Cardiac septum (tissue), 1 donor: ENCODE results near the gene TMEM114. TPM values are rescaled to one million over a fixed set of nuclear protein-coding genes. Genes with fewer than 3 reads are reported as not detected.
"Not testable (repeated sequence)": the region's sequence is repeated elsewhere in the genome, so short reads cannot be mapped to it uniquely, and the experiment has no call there.

Source experiments
- DNase-seq: peaks from one replicate; pipeline ENCODE4 v3.0.0-alpha.2; 2020; ENCODE audit warnings: low spot score
- intact Hi-C: fragments of 100-400 bp; cut with DNase I; formaldehyde crosslinking; loops from one replicate; pipeline ENCODE4 v1.14.0; 2022
- total RNA-seq: library from RNA; stranded (reverse); fragmentation: NEBNext Ultra II Directional; extraction: Animal tissue kit (Norgen Biotek cat#: 25700); gene quantifications from one replicate; pipeline ENCODE4 v1.2.1, GENCODE V29; 2021
- donor health status: DM: no; HTN: no; CAD: no.

Gene TMEM114
- total RNA-seq, 1 donor from 2014 or later = not detected

- intact Hi-C loops = no loop called here
- peak; percentile 36 for DNase-seq
These were observed 12.5 kb downstream of the TMEM114 start for GRCh38 chr16:8577678-8578304.

GRCh38 chr16:8576141-8577004 is 13.9 kb downstream of the TMEM114 start:
- no peak for DNase-seq
- intact Hi-C loops = no loop called here

- intact Hi-C loops = no loop called here
- no peak for DNase-seq
These were observed 14.9 kb downstream of the TMEM114 start for GRCh38 chr16:8575399-8575798.

- no peak for DNase-seq
- intact Hi-C loops = no loop called here
These were observed 17.2 kb downstream of the TMEM114 start for GRCh38 chr16:8572919-8573724.

GRCh38 chr16:8572063-8572918 is 18.0 kb downstream of the TMEM114 start:
- DNase-seq = no peak
- intact Hi-C loops = no loop called here

GRCh38 chr16:8571061-8571596 is 19.2 kb downstream of the TMEM114 start:
- intact Hi-C loops = no loop called here

GRCh38 chr16:8570393-8570792 is 19.9 kb downstream of the TMEM114 start:
- DNase-seq, intact Hi-C loops: not testable (repeated sequence)

More at GRCh38 chr16:8571061-8571596, 19.2 kb downstream of the TMEM114 start:
- DNase-seq = no peak

- no peak for DNase-seq
- intact Hi-C loops = loop anchor here (5.0 kb wide), 3 partner anchors 53 to 313 kb away; partner anchors contain the start of genes LITAFD, METTL22, PMM2 and TMEM186
These were observed 20.5 kb downstream of the TMEM114 start for GRCh38 chr16:8569650-8570346.

- intact Hi-C loops = loop anchor here (5.0 kb wide), 3 partner anchors 54 to 314 kb away; partner anchors contain the start of genes LITAFD, METTL22, PMM2 and TMEM186
- DNase-seq = no peak
These were observed 22.1 kb downstream of the TMEM114 start for GRCh38 chr16:8568231-8568617.

GRCh38 chr16:8567355-8568230 is 22.7 kb downstream of the TMEM114 start:
- intact Hi-C loops = loop anchor here (5.0 kb wide), 3 partner anchors 55 to 315 kb away; partner anchors contain the start of genes LITAFD, METTL22, PMM2 and TMEM186
- peak; percentile 79 for DNase-seq

GRCh38 chr16:8565498-8565897 is 24.8 kb downstream of the TMEM114 start:
- no peak for DNase-seq
- intact Hi-C loops = loop anchor here (5.0 kb wide), 3 partner anchors 57 to 317 kb away; partner anchors contain the start of genes LITAFD, METTL22, PMM2 and TMEM186

- intact Hi-C loops = loop anchor here (5.0 kb wide), 3 partner anchors 57 to 317 kb away; partner anchors contain the start of genes LITAFD, METTL22, PMM2 and TMEM186
- DNase-seq = no peak
These were observed 25.4 kb downstream of the TMEM114 start for GRCh38 chr16:8564934-8565345.

GRCh38 chr16:8563944-8564540 is 26.3 kb downstream of the TMEM114 start:
- DNase-seq, intact Hi-C loops: not testable (repeated sequence)

- DNase-seq = no peak
- intact Hi-C loops = no loop called here
These were observed 28.8 kb downstream of the TMEM114 start for GRCh38 chr16:8561496-8561895.

- no peak for DNase-seq
- intact Hi-C loops = no loop called here
These were observed 34.9 kb downstream of the TMEM114 start for GRCh38 chr16:8555400-8555799.

- DNase-seq = no peak
- intact Hi-C loops = no loop called here
These were observed 35.4 kb downstream of the TMEM114 start for GRCh38 chr16:8554881-8555280.
